ENCODE data around the gene PPHLN1. TPM values are rescaled to one million over a fixed set of nuclear protein-coding genes. Genes with fewer than 3 reads are reported as not detected.
A peak's percentile ranks its signal among the peaks of the same experiment; 100 is the strongest.
"Not testable (repeated sequence)": the region's sequence is repeated elsewhere in the genome, so short reads cannot be mapped to it uniquely, and the experiment has no call there.

PPHLN1 gene
- total RNA-seq, 1 donor, result 75.1 TPM

GRCh38 chr12:42315108-42315507 lies 10.9 kb upstream of the PPHLN1 start:
- H3K4me3 ChIP-seq (ENCODE audit: low read depth, low read length), result no peak overlapping the region
- TF ChIP-seq, protein P1, sequence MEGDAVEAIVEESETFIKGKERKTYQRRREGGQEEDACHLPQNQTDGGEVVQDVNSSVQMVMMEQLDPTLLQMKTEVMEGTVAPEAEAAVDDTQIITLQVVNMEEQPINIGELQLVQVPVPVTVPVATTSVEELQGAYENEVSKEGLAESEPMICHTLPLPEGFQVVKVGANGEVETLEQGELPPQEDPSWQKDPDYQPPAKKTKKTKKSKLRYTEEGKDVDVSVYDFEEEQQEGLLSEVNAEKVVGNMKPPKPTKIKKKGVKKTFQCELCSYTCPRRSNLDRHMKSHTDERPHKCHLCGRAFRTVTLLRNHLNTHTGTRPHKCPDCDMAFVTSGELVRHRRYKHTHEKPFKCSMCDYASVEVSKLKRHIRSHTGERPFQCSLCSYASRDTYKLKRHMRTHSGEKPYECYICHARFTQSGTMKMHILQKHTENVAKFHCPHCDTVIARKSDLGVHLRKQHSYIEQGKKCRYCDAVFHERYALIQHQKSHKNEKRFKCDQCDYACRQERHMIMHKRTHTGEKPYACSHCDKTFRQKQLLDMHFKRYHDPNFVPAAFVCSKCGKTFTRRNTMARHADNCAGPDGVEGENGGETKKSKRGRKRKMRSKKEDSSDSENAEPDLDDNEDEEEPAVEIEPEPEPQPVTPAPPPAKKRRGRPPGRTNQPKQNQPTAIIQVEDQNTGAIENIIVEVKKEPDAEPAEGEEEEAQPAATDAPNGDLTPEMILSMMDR (IDR thresholded peaks at IDR 0.05; ENCODE audit: insufficient read depth, low read depth, low read length), result no peak
- DNase-seq (ENCODE audit: low read depth), result no peak

GRCh38 chr12:42320796-42321195 lies 5.2 kb upstream of the PPHLN1 start:
- no peak overlapping the region for H3K4me3 ChIP-seq (ENCODE audit: low read depth, low read length)
- DNase-seq (ENCODE audit: low read depth), result no peak
- TF ChIP-seq, protein P1 (IDR thresholded peaks at IDR 0.05; ENCODE audit: insufficient read depth, low read depth, low read length), result no peak

GRCh38 chr12:42322567-42322966 lies 3.4 kb upstream of the PPHLN1 start:
- DNase-seq (ENCODE audit: low read depth), result no peak
- TF ChIP-seq, protein P1 (IDR thresholded peaks at IDR 0.05; ENCODE audit: insufficient read depth, low read depth, low read length), result no peak

DNA sequence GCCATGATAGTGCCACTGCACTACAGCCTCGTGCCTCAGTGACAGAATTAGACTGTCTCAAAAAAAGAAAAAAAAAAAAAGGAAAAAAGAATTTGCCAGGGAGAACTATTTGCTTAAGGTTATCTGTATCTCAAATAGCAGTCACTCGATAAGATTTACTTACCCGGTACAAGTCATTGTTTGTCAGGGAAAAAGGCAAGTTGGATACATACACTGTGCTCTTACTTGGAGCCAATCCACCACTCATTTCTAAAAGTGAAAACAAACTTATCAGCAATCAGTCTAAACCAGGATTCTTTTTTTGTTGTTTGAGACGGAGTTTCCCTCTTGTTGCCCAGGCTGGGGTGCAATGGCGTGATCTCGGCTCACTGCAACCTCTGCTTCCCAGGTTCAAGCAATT lies 2.1 kb upstream of the PPHLN1 start:
- TF ChIP-seq, protein P1 (IDR thresholded peaks at IDR 0.05; ENCODE audit: insufficient read depth, low read depth, low read length), result no peak
- no peak overlapping the region for H3K4me3 ChIP-seq (ENCODE audit: low read depth, low read length)
- no peak for DNase-seq (ENCODE audit: low read depth)

More at GRCh38 chr12:42322567-42322966, 3.4 kb upstream of the PPHLN1 start:
- H3K4me3 ChIP-seq (ENCODE audit: low read depth, low read length), result no peak overlapping the region

DNA sequence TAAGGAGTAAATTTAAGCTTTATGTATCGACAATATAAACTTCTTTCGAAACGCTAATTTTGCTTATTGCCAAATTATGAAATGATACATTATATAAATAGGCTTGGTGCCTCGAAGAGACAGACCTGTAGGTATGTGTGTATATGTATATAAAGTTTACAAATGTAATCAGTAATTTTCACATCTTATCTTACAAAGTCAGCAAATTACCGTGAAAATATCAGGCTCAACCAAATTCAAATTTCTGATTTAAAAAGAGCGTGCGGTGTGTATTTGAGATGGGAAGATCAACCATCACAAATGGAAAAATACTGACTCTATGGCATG lies 678 bp upstream of the PPHLN1 start:
- TF ChIP-seq, protein P1 (IDR thresholded peaks at IDR 0.05; ENCODE audit: insufficient read depth, low read depth, low read length), result no peak
- DNase-seq (ENCODE audit: low read depth), result no peak
- peak overlapping the region; percentile 89 for H3K4me3 ChIP-seq (ENCODE audit: low read depth, low read length)

- TF ChIP-seq, protein P1 (IDR thresholded peaks at IDR 0.05; ENCODE audit: insufficient read depth, low read depth, low read length), result no peak
- H3K4me3 ChIP-seq (ENCODE audit: low read depth, low read length), result peak overlapping the region; percentile 89
- DNase-seq (ENCODE audit: low read depth), result peak; percentile 40
Observed at GRCh38 chr12:42326541-42327226, 717 bp downstream of the PPHLN1 start.

DNA sequence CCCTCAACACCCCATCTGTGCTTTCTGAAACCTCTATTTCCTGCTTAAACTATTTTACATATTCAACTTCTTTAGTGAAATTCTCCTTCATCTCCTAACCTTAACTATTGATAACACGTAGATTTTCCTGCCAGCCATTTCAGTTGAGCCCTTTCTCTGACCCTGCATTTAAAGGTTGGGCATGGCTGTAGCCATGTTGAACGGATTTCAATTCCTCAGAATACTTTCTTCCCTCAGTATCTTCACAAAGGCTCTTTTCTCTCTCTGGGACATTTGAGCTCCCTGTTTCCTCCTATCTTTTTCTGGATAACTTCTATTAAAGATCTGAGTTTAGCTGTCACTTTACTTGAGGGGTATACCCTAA lies 1.2 kb downstream of the PPHLN1 start:
- DNase-seq (ENCODE audit: low read depth), result no peak
- TF ChIP-seq, protein P1 (IDR thresholded peaks at IDR 0.05; ENCODE audit: insufficient read depth, low read depth, low read length), result no peak
- H3K4me3 ChIP-seq (ENCODE audit: low read depth, low read length), result peak overlapping the region; percentile 89

DNA sequence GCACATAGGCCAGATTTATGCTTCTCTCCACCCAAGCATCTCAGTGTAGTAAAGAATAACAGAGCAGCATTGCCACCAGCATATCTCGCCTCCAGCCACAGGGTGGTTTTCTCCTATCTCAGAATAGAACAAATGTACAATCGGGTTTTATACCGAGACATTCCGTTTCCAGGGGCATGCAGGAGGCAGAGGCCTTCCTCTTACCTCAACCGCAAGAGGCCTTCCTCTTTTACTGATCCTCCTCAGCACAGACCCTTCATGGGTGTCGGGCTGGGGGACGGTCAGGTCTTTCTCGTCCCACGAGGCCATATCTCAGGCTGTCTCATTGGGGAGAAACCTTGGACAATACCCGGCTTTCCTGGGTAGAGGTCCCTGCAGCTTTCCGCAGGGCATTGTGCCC lies 4.1 kb downstream of the PPHLN1 start:
- DNase-seq (ENCODE audit: low read depth), result not testable (repeated sequence)

More for the DNA sequence above, 4.1 kb downstream of the PPHLN1 start:
- H3K4me3 ChIP-seq (ENCODE audit: low read depth, low read length), result not testable (repeated sequence)

All from fibroblast of villous mesenchyme (primary cell).